HEK293T (cell line): ENCODE data around the gene CALHM3.

Source experiments
- BHLHE40 ChIP-seq: fragments of 450-650 bp; IDR thresholded peaks from 2 replicates; pipeline ENCODE4 v1.6.1; 2016; ENCODE audit warnings: mild to moderate bottlenecking, moderate library complexity, borderline replicate concordance
- FOXK2 ChIP-seq: fragments of 450-650 bp; IDR thresholded peaks from 2 replicates; pipeline ENCODE4 v1.6.1; 2016; ENCODE audit warnings: mild to moderate bottlenecking
- NFRKB ChIP-seq: fragments of 450-650 bp; IDR thresholded peaks from 2 replicates; pipeline ENCODE4 v1.6.1; 2016; ENCODE audit warnings: mild to moderate bottlenecking, moderate library complexity
- SP1 ChIP-seq: fragments of 450-650 bp; IDR thresholded peaks from 2 replicates; pipeline ENCODE4 v1.6.1; 2017

DNA sequence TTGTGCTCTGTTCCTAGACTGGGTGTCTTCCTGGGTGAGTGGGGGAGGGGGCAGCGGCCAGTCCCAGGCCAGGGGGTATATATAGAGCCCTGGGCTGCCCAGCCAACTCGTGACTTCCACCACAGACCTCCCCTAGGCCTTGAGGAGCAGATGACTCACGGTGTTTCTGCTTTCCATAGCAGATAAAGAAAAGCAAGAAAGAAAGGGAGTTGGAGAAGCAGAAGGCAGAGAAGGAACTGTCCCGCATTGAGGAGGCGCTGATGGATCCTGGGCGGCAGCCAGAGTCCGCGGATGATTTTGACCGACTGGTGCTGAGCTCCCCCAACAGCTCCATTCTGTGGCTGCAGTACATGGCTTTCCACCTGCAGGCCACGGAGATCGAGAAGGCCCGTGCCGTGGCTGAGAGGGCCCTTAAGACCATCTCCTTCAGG is 37.0 kb downstream of the CALHM3 start:
- TF ChIP-seq FOXK2 (no peak), SP1 (no peak), NFRKB (no peak), BHLHE40 (no peak)
